ENCODE data around the gene USF3.
A peak's percentile ranks its signal among the peaks of the same experiment; 100 is the strongest.

Gene USF3

GRCh38 chr3:113698213-113698742, 1.8 kb upstream of the USF3 start:
- no peak for DNase-seq

GRCh38 chr3:113697500-113698090, 1.2 kb upstream of the USF3 start:
- no peak for DNase-seq

- DNase-seq = peak; percentile 99
Observed at GRCh38 chr3:113696658-113697499, 437 bp upstream of the USF3 start.

- DNase-seq = no peak
Observed at GRCh38 chr3:113695431-113695785, 1.0 kb downstream of the USF3 start.

GRCh38 chr3:113690482-113690881, 6.0 kb downstream of the USF3 start:
- no peak for DNase-seq

GRCh38 chr3:113685956-113686721, 10.3 kb downstream of the USF3 start:
- DNase-seq = peak; percentile 66

GRCh38 chr3:113685124-113685523, 11.3 kb downstream of the USF3 start:
- no peak for DNase-seq

GRCh38 chr3:113684271-113684819, 12.1 kb downstream of the USF3 start:
- no peak for DNase-seq

GRCh38 chr3:113678773-113679172, 17.7 kb downstream of the USF3 start:
- no peak for DNase-seq

GRCh38 chr3:113677737-113678136, 18.7 kb downstream of the USF3 start:
- no peak for DNase-seq

GRCh38 chr3:113676261-113676660, 20.2 kb downstream of the USF3 start:
- DNase-seq = no peak

- no peak for DNase-seq
Observed at GRCh38 chr3:113673593-113673992, 22.8 kb downstream of the USF3 start.

GRCh38 chr3:113668015-113668414, 28.4 kb downstream of the USF3 start:
- peak; percentile 71 for DNase-seq

GRCh38 chr3:113664523-113665094, 31.8 kb downstream of the USF3 start:
- no peak for DNase-seq

- DNase-seq = no peak
Observed at GRCh38 chr3:113663761-113664160, 32.7 kb downstream of the USF3 start.

GRCh38 chr3:113663324-113663750, 33.1 kb downstream of the USF3 start:
- DNase-seq = no peak

- DNase-seq = no peak
Observed at GRCh38 chr3:113662824-113663223, 33.6 kb downstream of the USF3 start.

- DNase-seq = no peak
Observed at GRCh38 chr3:113660896-113661295, 35.5 kb downstream of the USF3 start.

- no peak for DNase-seq
Observed at GRCh38 chr3:113660458-113660857, 36.0 kb downstream of the USF3 start.

GRCh38 chr3:113659996-113660395, 36.4 kb downstream of the USF3 start:
- no peak for DNase-seq

GRCh38 chr3:113659101-113659541, 37.3 kb downstream of the USF3 start:
- no peak for DNase-seq

GRCh38 chr3:113658107-113658506, 38.3 kb downstream of the USF3 start:
- no peak for DNase-seq

- no peak for DNase-seq
Observed at GRCh38 chr3:113654851-113655250, 41.6 kb downstream of the USF3 start.

Measured in fibroblast of upper back skin (primary cell).